Endothelial cell (in vitro differentiated cells): ENCODE results near the gene KLHL40. TPM values are rescaled to one million over a fixed set of nuclear protein-coding genes. Genes with fewer than 3 reads are reported as not detected.

Source experiments
- DNase-seq: peaks from one replicate; pipeline ENCODE4 v3.0.0; 2021; ENCODE audit warnings: low spot score
- H3K27ac Mint-ChIP-seq: one replicate; pipeline ENCODE4 v1.8.0; 2021; ENCODE audit warnings: mixed read lengths, inconsistent platforms; ENCODE audit not compliant: unreplicated experiment
- H3K27me3 Mint-ChIP-seq: one replicate; pipeline ENCODE4 v1.8.0; 2021; ENCODE audit warnings: mild to moderate bottlenecking, moderate library complexity, mixed read lengths, inconsistent platforms; ENCODE audit not compliant: unreplicated experiment
- H3K36me3 Mint-ChIP-seq: one replicate; pipeline ENCODE4 v1.8.0; 2021; ENCODE audit warnings: mild to moderate bottlenecking, low read depth, mixed read lengths, inconsistent platforms; ENCODE audit not compliant: unreplicated experiment
- H3K4me1 Mint-ChIP-seq: one replicate; pipeline ENCODE4 v1.8.0; 2021; ENCODE audit warnings: mild to moderate bottlenecking, mixed read lengths, inconsistent platforms; ENCODE audit not compliant: unreplicated experiment
- H3K4me3 Mint-ChIP-seq: one replicate; pipeline ENCODE4 v1.8.0; 2021; ENCODE audit warnings: mild to moderate bottlenecking, mixed read lengths, inconsistent platforms; ENCODE audit not compliant: unreplicated experiment
- H3K9me3 Mint-ChIP-seq: one replicate; pipeline ENCODE4 v1.8.0; 2021; ENCODE audit warnings: mixed read lengths, inconsistent platforms; ENCODE audit not compliant: unreplicated experiment
- CTCF ChIP-seq: fragments of 200-600 bp; sonication (generic); IDR thresholded peaks from one replicate; pipeline ENCODE4 v1.5.0; 2021; ENCODE audit warnings: antibody characterized with exemption; ENCODE audit not compliant: unreplicated experiment
- total RNA-seq: library from RNA; stranded (reverse); fragmentation: NEBNext Ultra II Directional; extraction: Animal tissue kit (Norgen Biotek cat#: 25700); gene quantifications from one replicate; pipeline ENCODE4 v1.2.1, GENCODE V29; 2021; ENCODE audit not compliant: unreplicated experiment

KLHL40 gene
- total RNA-seq, 1 donor from 2014 or later = not detected

GRCh38 chr3:42705058-42705767 lies 19.9 kb downstream of the KLHL40 start:
- Mint-ChIP-seq H3K9me3 (no peaks in the 10 kb centered on the region), H3K27me3 (peaks cover 11% of the 10 kb centered on the region), H3K4me1 (no peaks in the 10 kb centered on the region), H3K36me3 (no peaks in the 10 kb centered on the region), H3K27ac (no peak overlapping the region), H3K4me3 (no peak overlapping the region)
- TF ChIP-seq CTCF = no peak
- no peak for DNase-seq

- H3K4me1 Mint-ChIP-seq = no peaks in the 10 kb centered on the region
- H3K27me3 Mint-ChIP-seq = peaks cover 10% of the 10 kb centered on the region
- no peak overlapping the region for H3K27ac Mint-ChIP-seq
- no peak overlapping the region for H3K4me3 Mint-ChIP-seq
- H3K36me3 Mint-ChIP-seq = no peaks in the 10 kb centered on the region
- no peak for TF ChIP-seq CTCF
- no peak for DNase-seq
- no peaks in the 10 kb centered on the region for H3K9me3 Mint-ChIP-seq
Observed at GRCh38 chr3:42705962-42706585, 20.7 kb downstream of the KLHL40 start.

- Mint-ChIP-seq H3K36me3 (no peaks in the 10 kb centered on the region), H3K27ac (no peak overlapping the region), H3K9me3 (no peaks in the 10 kb centered on the region), H3K4me1 (no peaks in the 10 kb centered on the region), H3K27me3 (peaks cover 8% of the 10 kb centered on the region), H3K4me3 (no peak overlapping the region)
- TF ChIP-seq CTCF = no peak
- DNase-seq = no peak
Observed at GRCh38 chr3:42706721-42707619, 21.6 kb downstream of the KLHL40 start.

GRCh38 chr3:42707620-42708355 lies 22.5 kb downstream of the KLHL40 start:
- Mint-ChIP-seq H3K27ac (no peak overlapping the region), H3K4me1 (no peaks in the 10 kb centered on the region), H3K27me3 (peaks cover 8% of the 10 kb centered on the region), H3K9me3 (no peaks in the 10 kb centered on the region), H3K4me3 (no peak overlapping the region), H3K36me3 (no peaks in the 10 kb centered on the region)
- no peak for DNase-seq
- no peak for TF ChIP-seq CTCF
